ENCODE measurements around the gene ILDR1.

The ILDR1 gene

DNA sequence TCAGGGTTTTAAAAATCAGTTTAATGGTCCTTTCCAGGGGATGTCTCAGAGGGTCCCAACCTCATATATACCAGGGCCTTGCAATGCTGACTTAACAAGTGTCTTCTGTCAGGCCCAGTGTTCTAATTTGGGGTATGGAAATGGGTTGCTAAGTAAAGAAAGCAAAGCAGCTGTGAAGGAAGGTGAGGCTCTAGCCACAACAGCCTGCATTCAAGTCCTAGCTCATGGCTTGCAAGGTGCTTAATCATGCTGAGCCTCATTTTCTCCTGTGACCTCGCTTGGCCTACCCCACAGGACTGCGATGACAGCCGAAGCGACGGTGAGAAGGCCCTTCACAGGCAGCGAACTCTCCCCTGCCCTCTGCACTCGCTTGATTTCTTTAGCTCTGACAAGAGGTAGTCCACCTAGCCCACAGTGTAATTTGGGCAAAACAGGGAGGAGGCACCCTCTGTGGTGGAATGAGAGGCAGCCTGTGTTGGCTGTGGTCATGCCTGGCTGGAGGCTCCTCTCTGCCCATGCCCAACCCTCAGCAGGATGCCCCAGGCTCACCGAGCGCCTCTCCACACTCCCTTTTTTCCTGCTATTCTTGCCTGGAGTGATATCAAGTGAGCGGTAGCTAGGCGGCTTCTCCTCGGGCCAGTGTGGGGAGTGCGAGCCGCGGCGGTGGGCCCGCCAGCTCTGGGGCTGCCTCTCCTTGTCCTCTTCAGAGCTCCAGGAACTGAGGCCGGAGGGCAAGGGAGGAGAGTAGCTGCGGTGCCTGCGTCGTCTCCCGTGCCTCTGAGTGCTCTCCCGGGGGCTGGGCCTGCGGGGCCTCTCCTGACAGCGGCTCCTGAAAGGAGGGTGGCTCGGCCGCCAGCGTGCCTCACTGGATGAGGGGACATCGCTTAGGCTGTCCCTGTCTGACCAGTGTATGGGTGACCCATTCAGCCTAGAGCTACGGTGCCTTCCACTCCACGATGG is 29.2 kb downstream of the ILDR1 start:
- no peak for DNase-seq

DNA sequence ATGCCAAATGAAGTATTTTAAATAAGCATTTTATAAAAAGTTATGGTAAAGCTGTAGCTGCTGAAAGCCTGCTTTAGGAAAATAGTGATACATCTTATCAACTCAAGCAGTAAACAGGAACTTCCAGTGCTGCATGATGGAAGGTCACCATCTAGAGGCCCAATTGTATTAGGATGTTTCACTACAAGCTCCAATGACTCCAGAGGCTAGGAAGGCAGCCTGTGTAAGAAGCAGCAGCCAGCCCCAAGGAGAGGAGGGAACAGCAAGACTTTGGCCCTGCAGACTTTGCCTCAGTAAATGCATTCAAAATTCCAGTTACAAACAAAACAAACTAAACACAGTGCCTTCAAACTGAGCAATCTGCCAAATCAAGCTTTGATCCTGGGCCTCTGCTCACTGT is 32.1 kb downstream of the ILDR1 start:
- DNase-seq: no peak

DNA sequence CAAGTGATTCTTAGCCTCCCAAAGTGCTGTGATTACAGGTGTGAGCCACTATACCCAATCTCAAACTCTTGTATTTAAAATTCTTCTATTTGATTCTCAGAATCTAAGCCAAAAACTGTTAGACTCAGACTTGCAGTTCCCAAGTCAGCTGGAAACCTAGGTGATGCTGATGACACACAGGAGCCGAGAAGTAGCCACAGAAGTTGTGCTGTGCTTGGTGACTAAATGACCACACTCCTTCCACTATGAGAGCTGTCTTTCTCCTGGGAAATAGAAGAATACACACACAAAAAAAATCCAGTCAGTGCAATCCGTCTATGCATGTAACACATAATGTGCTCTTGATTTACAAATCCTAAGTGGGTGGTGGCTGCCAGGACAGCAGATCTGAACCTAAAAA is 33.9 kb downstream of the ILDR1 start:
- DNase-seq: no peak

DNA sequence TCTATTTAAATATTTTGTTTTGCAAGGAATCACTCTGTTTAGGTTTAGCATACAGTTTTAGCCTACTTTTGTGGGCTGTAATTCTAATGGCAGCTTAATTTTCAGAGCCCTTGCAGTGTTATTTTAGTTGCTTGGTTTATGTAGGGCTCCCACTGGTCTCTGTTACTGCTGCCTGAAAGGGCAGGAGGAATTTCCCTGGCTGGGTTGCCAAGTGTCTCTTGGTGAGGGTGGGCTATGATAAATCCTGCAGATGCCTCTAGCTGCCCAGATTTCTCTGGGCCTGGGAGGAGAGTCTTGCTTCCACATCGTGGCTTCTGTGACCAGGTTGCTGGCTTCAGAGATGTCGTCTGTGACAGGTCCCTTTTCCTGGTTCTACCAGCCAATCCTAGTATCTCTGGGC is 36.2 kb downstream of the ILDR1 start:
- peak; percentile 79 for DNase-seq

DNA sequence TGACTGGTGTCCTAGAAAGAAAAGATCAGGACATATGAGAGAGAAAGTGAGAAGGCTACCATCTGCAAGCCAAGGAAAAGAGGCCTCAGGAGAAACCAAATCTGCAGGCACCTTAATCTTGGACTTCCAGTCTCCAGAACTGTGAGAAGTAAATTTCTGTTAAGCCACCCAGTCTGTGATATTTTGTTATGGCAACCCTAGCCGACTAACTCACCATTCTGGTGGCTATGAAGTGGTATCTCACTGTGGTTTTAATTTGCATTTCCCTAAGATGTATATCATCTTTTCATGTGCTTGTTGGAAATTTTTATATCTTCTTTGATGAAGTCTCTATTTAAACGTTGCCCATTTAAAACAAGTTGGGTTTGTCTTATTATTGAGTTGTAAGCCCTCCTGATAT is 40.6 kb downstream of the ILDR1 start:
- no peak for DNase-seq

DNA sequence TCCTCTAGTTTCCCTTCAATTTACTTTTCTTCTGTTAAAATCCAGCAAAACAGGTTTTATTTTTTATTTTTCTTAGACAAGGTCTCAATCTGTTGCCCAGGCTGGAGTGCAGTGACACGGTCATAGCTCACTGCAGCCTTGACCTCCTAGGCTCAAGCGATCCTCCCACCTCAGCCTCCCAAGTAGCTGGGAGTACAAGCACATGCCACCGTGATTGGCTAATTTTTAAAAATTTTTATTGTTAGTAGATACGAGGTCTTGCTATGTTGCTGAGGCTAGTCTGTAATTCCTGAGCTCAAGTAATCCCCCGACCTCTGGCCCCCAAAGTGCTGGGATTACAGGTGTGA is 41.6 kb downstream of the ILDR1 start:
- no peak for DNase-seq

DNA sequence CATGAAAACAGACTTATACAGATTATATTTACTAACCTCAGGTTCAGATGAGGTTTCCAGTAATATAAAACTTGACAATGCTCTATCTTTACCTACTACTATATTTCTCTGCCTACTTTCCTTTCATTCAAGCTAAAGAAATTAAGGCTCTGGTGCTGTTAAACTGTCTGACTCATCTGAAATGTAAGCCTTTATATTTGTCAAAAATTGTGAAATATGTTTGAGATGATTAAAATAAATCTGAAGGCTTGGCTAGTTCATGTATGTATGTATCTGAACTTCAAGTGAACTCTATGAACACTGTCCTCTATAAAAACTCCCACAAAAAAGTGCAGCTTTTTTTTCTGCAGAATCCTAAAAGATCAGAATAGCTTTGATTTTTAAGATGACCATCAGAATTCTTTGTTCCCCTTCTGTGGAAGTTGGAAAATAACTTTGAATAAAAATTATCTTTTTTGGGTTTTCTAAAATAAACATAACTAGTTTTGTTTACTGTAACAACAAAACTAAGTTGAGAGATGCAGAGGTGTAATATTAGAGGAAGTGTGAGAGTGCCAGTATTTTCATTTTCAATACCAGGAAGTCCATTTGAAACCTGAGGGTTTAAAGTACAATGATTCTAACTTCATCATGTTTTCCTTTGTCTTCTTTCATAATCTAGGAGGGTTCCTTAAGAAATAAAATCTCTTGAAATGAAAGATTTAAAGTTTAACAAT is 42.2 kb downstream of the ILDR1 start:
- DNase-seq: no peak

DNA sequence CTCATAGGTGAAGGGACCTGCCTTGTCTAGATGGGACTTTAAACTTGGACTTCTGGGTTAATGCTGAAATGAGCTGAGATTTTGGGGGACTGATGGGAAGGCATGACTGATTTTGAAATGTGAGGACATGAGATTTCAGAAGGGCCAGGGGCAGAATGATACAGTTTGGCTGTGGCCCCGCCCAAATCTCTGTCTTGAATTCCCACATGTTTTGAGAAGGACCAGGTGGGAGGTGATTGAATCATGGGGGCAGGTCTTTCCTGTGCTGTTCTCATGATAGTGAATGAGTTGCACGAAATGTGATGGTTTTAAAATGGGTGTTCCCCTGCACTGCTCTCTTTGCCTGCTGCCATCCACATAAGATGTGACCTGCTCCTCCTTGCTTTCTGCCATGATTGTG is 42.8 kb downstream of the ILDR1 start:
- no peak for DNase-seq

DNA sequence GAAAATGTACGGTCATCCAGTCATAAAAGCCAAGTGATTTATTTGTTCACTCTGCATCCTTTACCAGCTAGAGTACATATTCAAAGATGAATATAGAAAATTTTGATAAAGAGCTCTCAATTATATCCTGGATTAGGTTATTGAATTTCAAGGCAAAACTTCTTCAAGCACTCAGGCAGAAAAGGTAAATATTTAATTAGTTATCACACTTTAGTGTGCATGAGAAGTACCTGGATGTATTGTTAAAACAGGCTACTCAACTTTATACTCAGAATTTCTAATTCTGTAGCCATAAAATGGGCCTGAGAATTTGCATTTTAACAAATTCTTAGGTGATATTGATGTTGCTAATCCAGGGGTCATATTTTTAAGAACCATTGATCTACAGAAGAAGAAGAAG is 45.3 kb downstream of the ILDR1 start:
- DNase-seq: no peak

DNA sequence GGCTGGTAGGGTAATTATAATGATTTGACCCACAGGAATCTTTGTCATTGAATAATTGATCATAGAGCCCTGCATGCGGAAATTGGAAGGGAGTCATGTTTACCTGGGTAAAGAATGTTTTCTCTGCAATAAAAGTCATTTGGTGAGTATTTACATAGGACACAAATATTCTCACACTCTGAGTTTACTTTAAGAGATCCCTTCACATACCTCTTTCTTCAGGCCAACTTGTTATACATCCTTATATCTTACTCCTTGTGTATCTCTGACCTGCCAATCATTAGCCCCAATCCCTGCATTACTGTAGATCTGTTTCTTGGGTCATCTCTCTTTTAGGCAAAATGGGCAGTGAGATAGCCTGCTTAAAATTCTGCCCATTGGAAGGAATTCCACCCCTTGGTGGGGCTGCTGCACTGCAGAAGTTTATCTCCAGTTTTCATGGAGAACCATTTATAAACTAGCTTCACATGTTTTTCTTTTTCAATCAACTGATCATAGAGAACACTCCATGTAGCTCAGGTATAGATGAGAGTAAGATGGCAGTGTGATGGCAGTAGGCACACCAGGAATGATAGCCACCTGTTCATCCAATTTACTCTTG is 46.2 kb downstream of the ILDR1 start:
- DNase-seq: no peak

DNA sequence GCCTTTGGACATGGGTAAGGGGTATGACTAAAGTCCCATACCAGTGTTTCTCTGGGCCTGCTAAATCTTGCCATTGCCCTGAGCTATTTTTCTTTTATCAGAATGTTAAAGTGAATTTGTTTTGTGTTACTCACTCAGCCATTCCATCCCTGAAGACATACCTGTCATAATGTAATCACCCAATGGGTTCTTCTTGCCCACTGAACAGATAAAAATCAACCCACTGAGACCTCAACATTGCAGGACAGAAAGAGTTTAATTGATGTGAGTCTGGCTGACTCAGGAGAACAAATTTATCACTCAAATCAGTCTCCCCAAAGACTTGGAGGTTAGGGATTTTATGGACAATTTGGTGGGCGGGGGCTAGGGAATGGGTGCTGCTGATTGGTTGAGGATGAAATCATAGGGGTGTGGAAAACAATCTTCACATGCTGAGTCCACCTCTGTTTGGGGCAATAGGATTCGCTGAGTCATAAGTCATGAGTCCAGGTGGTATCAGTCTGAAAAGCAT is 47.4 kb downstream of the ILDR1 start:
- DNase-seq: no peak

DNA sequence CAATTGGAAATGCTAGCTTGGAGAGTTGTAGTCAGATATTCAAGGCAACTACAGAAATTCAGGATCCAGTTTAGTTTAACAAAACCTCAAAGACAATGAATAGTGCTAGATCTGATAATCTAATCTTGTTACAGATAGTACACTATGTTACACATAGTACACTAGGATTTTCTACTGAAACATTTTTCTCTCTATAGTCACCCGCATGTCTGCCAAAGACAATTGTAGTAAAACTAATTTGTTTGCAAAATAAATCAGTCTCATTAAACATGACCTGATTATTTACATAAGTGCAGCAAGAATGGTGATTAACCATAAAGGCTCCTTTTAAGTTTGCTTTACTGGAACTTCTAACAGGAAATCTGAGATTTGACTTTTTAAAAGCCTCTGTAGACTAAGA is 52.0 kb downstream of the ILDR1 start:
- no peak for DNase-seq

DNA sequence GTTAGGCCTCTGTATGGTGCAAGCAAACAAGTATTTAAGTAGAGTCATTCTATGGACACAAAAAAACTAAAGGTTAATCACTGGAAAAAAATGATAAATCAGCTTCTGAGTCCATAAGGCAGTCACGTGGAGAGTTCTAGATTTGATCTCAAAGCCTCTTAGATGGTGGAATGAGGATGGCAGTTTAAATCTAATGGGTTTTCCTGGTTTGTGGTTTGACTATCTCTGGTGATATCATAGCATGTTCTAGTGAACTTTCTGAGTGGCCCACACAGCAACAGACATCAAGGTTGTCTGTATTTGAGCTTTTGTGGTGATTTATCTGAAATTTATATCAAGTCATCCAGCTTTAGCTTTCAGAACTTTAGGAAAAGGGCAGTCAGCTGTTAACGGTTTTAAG is 52.4 kb downstream of the ILDR1 start:
- DNase-seq: no peak

DNA sequence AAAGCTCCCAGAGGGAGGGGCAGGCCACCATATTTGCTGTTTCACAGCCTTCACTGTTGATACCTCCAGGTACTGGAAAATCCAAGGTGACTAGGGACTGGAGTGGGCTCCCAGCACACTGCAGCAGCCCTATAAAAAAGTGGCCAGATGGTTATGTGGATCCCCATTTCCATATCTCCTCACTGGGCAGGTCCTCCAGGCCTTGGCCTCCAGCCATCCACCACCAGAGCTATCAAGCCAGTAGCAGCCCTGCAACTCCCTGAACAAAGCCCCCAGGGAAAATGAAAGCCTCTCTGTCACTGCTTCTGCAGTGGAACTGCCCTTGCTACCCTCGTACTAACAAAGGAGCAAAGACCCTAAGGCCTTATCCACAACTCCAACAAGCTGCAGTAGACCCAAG is 58.4 kb downstream of the ILDR1 start:
- no peak for DNase-seq

DNA sequence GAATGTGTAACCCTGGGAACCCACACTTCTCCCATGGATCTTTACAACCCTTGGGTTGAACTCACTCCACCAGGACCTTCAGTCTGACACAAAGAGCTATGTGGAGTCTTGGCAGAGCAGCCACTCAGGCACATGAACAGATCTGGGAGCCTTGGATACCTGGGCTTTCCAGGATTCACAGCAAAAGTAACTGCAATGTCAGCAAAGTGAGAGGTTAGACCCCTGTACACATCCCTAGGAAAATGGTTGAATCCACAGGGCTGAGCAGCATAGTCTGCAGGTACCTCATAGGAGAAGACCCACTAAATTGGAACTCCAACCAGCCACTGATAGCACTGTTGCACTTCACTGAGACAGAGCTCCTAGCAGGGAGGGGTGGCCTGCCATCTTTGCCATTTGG is 59.6 kb downstream of the ILDR1 start:
- DNase-seq: no peak

DNA sequence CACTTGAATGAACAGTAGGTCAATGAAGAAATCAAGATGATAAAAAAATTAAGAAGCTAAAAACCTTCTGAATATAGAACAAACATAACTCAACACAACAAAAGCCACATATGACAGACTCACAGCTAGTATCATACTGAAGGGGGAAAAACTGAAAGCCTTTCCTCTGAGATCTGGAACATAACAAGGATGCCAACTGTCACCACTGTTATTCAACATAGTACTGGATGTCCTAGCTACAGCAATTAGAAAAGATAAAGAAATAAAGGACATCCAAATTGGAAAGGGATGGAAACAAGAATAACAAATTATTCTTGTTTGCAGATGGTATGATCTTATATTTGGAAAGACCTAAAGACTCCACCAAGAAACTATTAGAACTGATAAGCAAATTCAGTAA is 60.8 kb downstream of the ILDR1 start:
- DNase-seq: no peak

DNA sequence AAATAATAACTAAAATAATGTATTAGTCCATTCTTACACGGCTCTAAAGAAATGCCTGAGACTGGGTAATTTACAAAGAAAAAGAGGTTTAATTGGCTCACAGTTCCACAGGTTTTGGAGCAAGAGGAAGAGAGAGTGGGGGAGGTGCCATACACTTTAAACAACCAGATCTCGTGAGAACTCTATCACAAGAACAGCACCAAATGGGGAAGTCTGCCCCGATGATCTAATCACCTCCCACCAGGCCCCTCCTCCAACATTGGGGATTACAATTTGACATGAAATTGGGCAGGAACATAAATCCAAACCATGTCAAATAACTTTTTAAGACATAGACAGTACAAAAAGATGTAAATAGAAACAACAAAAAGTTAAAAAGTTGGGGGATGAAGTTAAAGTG is 63.2 kb downstream of the ILDR1 start:
- DNase-seq: no peak

DNA sequence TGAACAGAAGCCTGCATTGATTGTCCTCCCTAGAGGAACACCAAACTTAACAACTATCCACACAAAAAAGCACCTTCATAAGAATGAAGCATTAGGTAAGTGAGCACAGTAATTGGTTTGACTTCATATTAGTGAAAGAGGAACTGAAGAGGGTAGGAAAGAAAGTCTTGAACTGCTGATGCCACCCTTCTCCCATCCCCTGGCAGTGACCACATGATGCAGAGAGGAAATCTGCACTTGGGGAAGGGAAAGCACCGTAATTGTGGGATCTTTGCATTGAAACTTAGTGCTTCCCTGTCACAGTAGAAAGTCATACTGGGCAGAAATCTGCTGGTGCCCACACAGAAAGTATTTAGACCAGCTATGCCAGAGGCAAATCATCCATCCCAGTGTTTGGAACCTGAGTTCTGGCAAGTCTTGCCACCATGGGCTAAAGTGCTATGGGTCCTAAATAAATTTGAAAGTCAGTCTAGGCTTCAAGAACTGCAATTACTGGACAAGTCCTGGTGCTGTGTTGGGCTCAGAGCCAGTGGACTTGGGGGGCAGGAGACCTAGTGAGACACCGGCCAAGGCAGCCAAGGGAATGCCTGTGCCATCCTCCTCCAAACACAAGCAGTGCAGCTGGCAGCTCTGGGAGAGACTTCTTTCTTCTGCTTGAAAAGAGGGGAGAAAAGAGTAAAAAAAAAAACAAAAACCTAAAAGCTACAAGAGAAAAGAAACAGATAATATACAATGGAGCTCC is 64.2 kb downstream of the ILDR1 start:
- no peak for DNase-seq

DNA sequence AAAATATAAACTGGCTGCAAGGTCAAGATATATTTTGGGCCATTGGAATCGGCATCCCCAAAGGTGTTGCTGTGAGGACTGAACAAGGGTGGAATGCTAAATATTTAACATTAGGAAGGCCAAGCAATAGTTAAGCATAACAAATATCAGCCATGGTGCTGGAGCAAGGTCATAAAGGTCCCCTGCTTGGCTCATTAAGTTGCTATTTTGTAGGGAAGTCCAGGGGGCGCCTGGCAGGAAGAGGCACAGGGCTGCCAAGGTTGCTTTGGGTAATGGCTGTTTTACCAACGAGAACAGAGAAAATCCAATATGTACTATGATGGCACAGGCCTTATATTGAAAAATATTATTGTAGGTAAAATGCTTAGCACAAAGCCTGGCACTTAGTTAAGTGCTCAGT is 65.7 kb downstream of the ILDR1 start:
- no peak for DNase-seq

DNA sequence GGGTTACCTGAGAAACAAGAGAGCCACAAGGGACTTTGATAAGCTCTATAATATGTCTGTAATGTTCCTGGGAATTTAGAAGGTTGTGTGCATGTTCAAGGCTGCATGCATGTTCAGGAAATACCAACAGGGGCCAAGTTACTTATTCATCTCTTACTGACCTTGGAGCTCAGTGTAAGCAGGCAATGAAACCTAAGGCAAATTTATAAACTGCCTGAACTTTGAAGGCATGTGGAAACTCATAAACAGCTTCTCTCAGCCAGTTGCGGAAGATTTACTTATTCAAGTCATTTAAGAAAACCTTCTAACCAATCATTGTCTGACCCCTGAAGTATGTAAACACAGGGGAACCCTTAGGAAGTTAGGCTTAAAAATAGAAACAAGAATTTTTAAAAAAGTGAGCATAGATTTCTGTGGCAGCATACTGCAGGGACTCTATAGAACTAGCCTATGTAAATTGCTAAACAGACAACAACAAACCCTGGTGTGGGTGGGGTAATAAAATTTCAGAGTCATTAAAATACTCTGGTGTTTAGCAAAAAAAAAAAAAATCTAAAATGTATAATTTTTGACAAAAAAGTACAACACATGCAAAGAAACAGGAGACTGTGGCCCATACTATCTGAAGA is 70.6 kb downstream of the ILDR1 start:
- DNase-seq: no peak

DNA sequence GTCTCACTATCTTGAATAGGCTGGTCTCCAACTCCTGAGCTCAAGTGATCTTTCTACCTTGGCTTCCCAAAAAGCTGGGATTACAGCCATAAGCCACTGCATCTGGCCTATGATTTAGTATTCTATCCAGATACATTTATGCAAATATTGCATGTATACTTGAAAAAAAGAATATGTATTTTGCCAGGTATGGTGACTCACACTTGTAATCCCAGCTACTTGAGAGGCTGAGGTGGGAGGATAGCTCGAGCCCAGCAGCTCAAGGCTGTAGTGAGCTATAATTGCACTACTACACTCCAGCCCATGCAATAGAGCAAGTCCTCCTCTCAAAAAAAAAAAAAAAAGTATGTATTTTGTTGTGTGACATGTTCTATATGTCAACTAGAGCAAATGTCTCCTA is 73.4 kb downstream of the ILDR1 start:
- DNase-seq: no peak

DNA sequence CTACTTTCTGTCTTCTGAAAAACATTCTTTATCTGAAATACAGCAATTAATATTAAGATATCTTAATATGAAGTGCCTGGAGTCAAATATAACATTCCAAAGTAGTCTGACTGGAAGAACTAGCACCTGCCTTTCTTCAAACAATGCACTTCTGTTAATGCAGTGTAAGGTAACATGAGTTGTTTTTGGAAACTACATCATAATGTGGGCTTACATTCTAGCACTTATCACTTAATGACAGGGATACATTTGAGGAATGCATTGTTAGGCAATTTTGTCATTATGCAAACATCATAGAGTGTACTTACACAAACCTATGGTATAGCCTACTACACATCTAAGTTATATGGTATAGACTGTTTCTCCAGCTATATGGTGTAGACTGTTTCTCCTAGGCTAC is 78.6 kb downstream of the ILDR1 start:
- no peak for DNase-seq
